Esophagus (tissue), 2 donors: ENCODE data around the gene CERCAM. TPM values are rescaled to one million over a fixed set of nuclear protein-coding genes. Genes with fewer than 3 reads are reported as not detected.

Experiments used
- H3K27ac ChIP-seq, 2 donors: one replicate each; pipeline ENCODE4 v1.5.1; 2013; ENCODE audit warnings: low read depth in 2 of 2, mild to moderate bottlenecking in 2 of 2, inconsistent platforms in 1 of 2, low read length in 1 of 2, moderate library complexity in 1 of 2
- H3K27me3 ChIP-seq, 2 donors: one replicate each; pipeline ENCODE4 v1.6.1; 2013; ENCODE audit warnings: low read length in 2 of 2, control low read depth in 1 of 2, mild to moderate bottlenecking in 1 of 2; ENCODE audit not compliant: insufficient read depth in 2 of 2, control insufficient read depth in 1 of 2
- H3K36me3 ChIP-seq, 2 donors: one replicate each; pipeline ENCODE4 v1.6.1; 2013; ENCODE audit warnings: low read length in 1 of 2; ENCODE audit not compliant: control insufficient read depth in 2 of 2, insufficient read depth in 2 of 2
- H3K4me1 ChIP-seq, 2 donors: one replicate each; pipeline ENCODE4 v1.6.1; 2013; ENCODE audit warnings: low read length in 1 of 2; ENCODE audit not compliant: control insufficient read depth in 2 of 2, insufficient read depth in 2 of 2
- H3K4me3 ChIP-seq, 2 donors: one replicate each; pipeline ENCODE4 v1.5.1; 2013; ENCODE audit warnings: low read length in 2 of 2, mild to moderate bottlenecking in 2 of 2, low read depth in 1 of 2, moderate library complexity in 1 of 2
- H3K9me3 ChIP-seq, 2 donors: one replicate each; pipeline ENCODE4 v1.6.1; 2013; ENCODE audit warnings: mild to moderate bottlenecking in 2 of 2, low read depth in 1 of 2, low read length in 1 of 2, moderate library complexity in 1 of 2; ENCODE audit not compliant: control insufficient read depth in 2 of 2, insufficient read depth in 1 of 2
- WGBS, 2 donors: extraction: QIAGEN DNeasy Blood & Tissue Kit; methylation state at CpG; one replicate each; pipeline ENCODE4 v1.1.7; 2013; 5-methylcytosine and 5-hydroxymethylcytosine counted together
- polyA plus RNA-seq, 2 donors: library from polyadenylated mRNA; stranded (reverse); fragments of 200-250 nt; gene quantifications; one replicate each; pipeline ENCODE4 v1.2.3, GENCODE V29; 2013
- donor health status: healthy with polysubstance abuse.
- donor health status: Bipolar disorder and iron deficiency.

The CERCAM gene
- polyA plus RNA-seq, 2 donors, result 7.2 to 9.6 TPM

GRCh38 chr9:128475867-128476266 is 55.2 kb downstream of the CERCAM start:
- 99 to 100% methylated on average over 7 of the region's 7 CpGs for WGBS, 2 donors
- no peaks in the 10 kb centered on the region for H3K27me3 ChIP-seq
- no peaks in the 10 kb centered on the region for H3K9me3 ChIP-seq
- no peaks in the 10 kb centered on the region for H3K4me1 ChIP-seq
- no peak overlapping the region for H3K4me3 ChIP-seq
- H3K27ac ChIP-seq, result no peak overlapping the region
- peaks cover 0 to 21% of the 10 kb centered on the region in 2 donors for H3K36me3 ChIP-seq

GRCh38 chr9:128479262-128479661 is 58.6 kb downstream of the CERCAM start:
- H3K27me3 ChIP-seq, result no peaks in the 10 kb centered on the region
- no peak overlapping the region for H3K4me3 ChIP-seq
- peaks cover 7 to 20% of the 10 kb centered on the region in 2 donors for H3K36me3 ChIP-seq
- no peak overlapping the region for H3K27ac ChIP-seq
- no peaks in the 10 kb centered on the region for H3K4me1 ChIP-seq
- 96 to 100% methylated on average over 1 of the region's 1 CpG for WGBS, 2 donors
- no peaks in the 10 kb centered on the region for H3K9me3 ChIP-seq

- H3K27me3 ChIP-seq, result no peaks in the 10 kb centered on the region
- no peaks in the 10 kb centered on the region for H3K9me3 ChIP-seq
- H3K4me1 ChIP-seq, result no peaks in the 10 kb centered on the region
- peaks cover 20 to 37% of the 10 kb centered on the region in 2 donors for H3K36me3 ChIP-seq
- H3K27ac ChIP-seq, result no peak overlapping the region
- WGBS, 2 donors, result 97 to 98% methylated on average over 10 of the region's 10 CpGs
- H3K4me3 ChIP-seq, result no peak overlapping the region
Measured at GRCh38 chr9:128481561-128481960, 60.9 kb downstream of the CERCAM start.

GRCh38 chr9:128482186-128482585 is 61.5 kb downstream of the CERCAM start:
- WGBS, 2 donors, result 96% methylated on average over 7 of the region's 7 CpGs
- Histone ChIP-seq H3K4me3 (no peak overlapping the region), H3K4me1 (no peaks in the 10 kb centered on the region), H3K27ac (no peak overlapping the region), H3K36me3 (peaks cover 25 to 40% of the 10 kb centered on the region in 2 donors), H3K27me3 (no peaks in the 10 kb centered on the region), H3K9me3 (no peaks in the 10 kb centered on the region)

GRCh38 chr9:128484686-128485413 is 64.2 kb downstream of the CERCAM start:
- no peaks in the 10 kb centered on the region for H3K4me1 ChIP-seq
- no peaks in the 10 kb centered on the region for H3K27me3 ChIP-seq
- H3K4me3 ChIP-seq, result no peak overlapping the region
- H3K9me3 ChIP-seq, result no peaks in the 10 kb centered on the region
- H3K36me3 ChIP-seq, result peaks cover 29 to 36% of the 10 kb centered on the region in 2 donors
- H3K27ac ChIP-seq, result no peak overlapping the region
- WGBS, 2 donors, result 93 to 98% methylated on average over 17 of the region's 17 CpGs

- WGBS, 2 donors, result 81% methylated on average over 7 of the region's 7 CpGs
- Histone ChIP-seq H3K27ac (no peak overlapping the region), H3K4me1 (no peaks in the 10 kb centered on the region), H3K4me3 (no peak overlapping the region), H3K27me3 (no peaks in the 10 kb centered on the region), H3K9me3 (no peaks in the 10 kb centered on the region), H3K36me3 (peaks cover 29 to 36% of the 10 kb centered on the region in 2 donors)
Measured at GRCh38 chr9:128485414-128485855, 64.8 kb downstream of the CERCAM start.

- Histone ChIP-seq H3K4me1 (no peaks in the 10 kb centered on the region), H3K4me3 (no peak overlapping the region), H3K9me3 (no peaks in the 10 kb centered on the region), H3K36me3 (peaks cover 29 to 36% of the 10 kb centered on the region in 2 donors), H3K27ac (no peak overlapping the region), H3K27me3 (no peaks in the 10 kb centered on the region)
Measured at GRCh38 chr9:128486201-128486600, 65.5 kb downstream of the CERCAM start.

Other genes starting within 250 kb of the CERCAM start
- 10 to 100 TPM; 39.8 to 39.9 TPM for gene CIZ1, start 229.3 kb upstream of the CERCAM start, polyA plus RNA-seq
- gene DNM1, start 217.5 kb upstream of the CERCAM start, polyA plus RNA-seq, result 1 to 10 TPM; 2.4 to 4.6 TPM
- gene GOLGA2, start 144.8 kb upstream of the CERCAM start, polyA plus RNA-seq, result 100 to 1,000 TPM in 1 of 2 donors, 10 to 100 TPM in 1; 63.3 to 114 TPM
- 10 to 100 TPM; 16.9 to 32.7 TPM for gene SWI5, start 144.6 kb upstream of the CERCAM start, polyA plus RNA-seq
- 10 to 100 TPM; 12.5 to 18.8 TPM for gene TRUB2, start 98.4 kb upstream of the CERCAM start, polyA plus RNA-seq
- 10 to 100 TPM; 63.2 to 73.6 TPM for gene COQ4, start 98.0 kb upstream of the CERCAM start, polyA plus RNA-seq
- 10 to 100 TPM; 65.2 to 69.2 TPM for gene SLC27A4, start 80.3 kb upstream of the CERCAM start, polyA plus RNA-seq
- gene URM1, start 49.5 kb upstream of the CERCAM start, polyA plus RNA-seq, result 10 to 100 TPM; 18.7 to 42.2 TPM
- gene ODF2, start 35.1 kb downstream of the CERCAM start, polyA plus RNA-seq, result 10 to 100 TPM; 10.0 to 12.6 TPM
- 10 to 100 TPM in 1 of 2 donors, 1 to 10 TPM in 1; 9.5 to 12.8 TPM for gene GLE1, start 83.9 kb downstream of the CERCAM start, polyA plus RNA-seq
- gene SPTAN1, start 131.7 kb downstream of the CERCAM start, polyA plus RNA-seq, result 100 to 1,000 TPM; 101 to 109 TPM
- gene DYNC2I2, start 236.0 kb downstream of the CERCAM start, polyA plus RNA-seq, result 10 to 100 TPM; 45.7 to 48.0 TPM